HG03103 (cell line): ENCODE results near the gene ZNF862.
A peak's percentile ranks its signal among the peaks of the same experiment; 100 is the strongest.

Source experiments
- ATAC-seq: cut with Tn5 transposase; IDR thresholded peaks from one replicate; pipeline ENCODE4 v1.9.1; 2021; ENCODE audit warnings: low read depth; ENCODE audit not compliant: unreplicated experiment

Gene ZNF862

GRCh38 chr7:149864023-149864422, 25.8 kb downstream of the ZNF862 start:
- no peak for ATAC-seq

GRCh38 chr7:149864751-149865150, 26.6 kb downstream of the ZNF862 start:
- no peak for ATAC-seq

- ATAC-seq: no peak
These were observed 27.3 kb downstream of the ZNF862 start for GRCh38 chr7:149865437-149865836.

GRCh38 chr7:149866139-149866778, 28.1 kb downstream of the ZNF862 start:
- ATAC-seq: no peak

GRCh38 chr7:149866779-149867447, 28.7 kb downstream of the ZNF862 start:
- no peak for ATAC-seq

- no peak for ATAC-seq
These were observed 29.8 kb downstream of the ZNF862 start for GRCh38 chr7:149867762-149868622.

- ATAC-seq: no peak
These were observed 30.6 kb downstream of the ZNF862 start for GRCh38 chr7:149868623-149869290.

- ATAC-seq: no peak
These were observed 31.1 kb downstream of the ZNF862 start for GRCh38 chr7:149869291-149869650.

- no peak for ATAC-seq
These were observed 31.7 kb downstream of the ZNF862 start for GRCh38 chr7:149869867-149870266.

- ATAC-seq: no peak
These were observed 32.1 kb downstream of the ZNF862 start for GRCh38 chr7:149870274-149870673.

GRCh38 chr7:149870701-149871483, 32.7 kb downstream of the ZNF862 start:
- no peak for ATAC-seq

GRCh38 chr7:149871576-149871975, 33.4 kb downstream of the ZNF862 start:
- no peak for ATAC-seq

GRCh38 chr7:149872419-149873073, 34.4 kb downstream of the ZNF862 start:
- no peak for ATAC-seq

- peak; percentile 80 for ATAC-seq
These were observed 35.1 kb downstream of the ZNF862 start, which contains the start of gene ATP6V0E2 for GRCh38 chr7:149873074-149873969. Gene ATP6V0E2 (plus strand): TSS chr7:149873969. CDS start chr7:149874066, 97 bp downstream.

GRCh38 chr7:149873970-149874643, 35.9 kb downstream of the ZNF862 start:
- peak; percentile 25 for ATAC-seq

GRCh38 chr7:149874644-149875028, 36.5 kb downstream of the ZNF862 start:
- no peak for ATAC-seq

- ATAC-seq: no peak
These were observed 37.2 kb downstream of the ZNF862 start for GRCh38 chr7:149875396-149875795.

- ATAC-seq: no peak
These were observed 39.8 kb downstream of the ZNF862 start for GRCh38 chr7:149877890-149878522.
